SU-DHL-6 (cell line): ENCODE results near the gene ATR.

Experiments used
- EZH2phosphoT487 ChIP-seq: fragments of 200-600 bp; sonication (generic), shearing (Covaris generic); conservative IDR thresholded peaks from 2 replicates; pipeline ENCODE4 v1.6.1; 2018; ENCODE audit warnings: mild to moderate bottlenecking, antibody characterized with exemption, low read length, moderate library complexity, mixed read lengths
- TF ChIP-seq, protein P1 (sequence below): fragments of 200-600 bp; sonication (generic); IDR thresholded peaks from one replicate; pipeline ENCODE4 v1.5.1; 2017; ENCODE audit warnings: antibody characterized with exemption, mild to moderate bottlenecking, low read length, moderate library complexity; ENCODE audit not compliant: insufficient read depth, poor library complexity, severe bottlenecking

GRCh38 chr3:142623194-142623593 lies 44.7 kb upstream of the ATR start:
- TF ChIP-seq, protein P1, sequence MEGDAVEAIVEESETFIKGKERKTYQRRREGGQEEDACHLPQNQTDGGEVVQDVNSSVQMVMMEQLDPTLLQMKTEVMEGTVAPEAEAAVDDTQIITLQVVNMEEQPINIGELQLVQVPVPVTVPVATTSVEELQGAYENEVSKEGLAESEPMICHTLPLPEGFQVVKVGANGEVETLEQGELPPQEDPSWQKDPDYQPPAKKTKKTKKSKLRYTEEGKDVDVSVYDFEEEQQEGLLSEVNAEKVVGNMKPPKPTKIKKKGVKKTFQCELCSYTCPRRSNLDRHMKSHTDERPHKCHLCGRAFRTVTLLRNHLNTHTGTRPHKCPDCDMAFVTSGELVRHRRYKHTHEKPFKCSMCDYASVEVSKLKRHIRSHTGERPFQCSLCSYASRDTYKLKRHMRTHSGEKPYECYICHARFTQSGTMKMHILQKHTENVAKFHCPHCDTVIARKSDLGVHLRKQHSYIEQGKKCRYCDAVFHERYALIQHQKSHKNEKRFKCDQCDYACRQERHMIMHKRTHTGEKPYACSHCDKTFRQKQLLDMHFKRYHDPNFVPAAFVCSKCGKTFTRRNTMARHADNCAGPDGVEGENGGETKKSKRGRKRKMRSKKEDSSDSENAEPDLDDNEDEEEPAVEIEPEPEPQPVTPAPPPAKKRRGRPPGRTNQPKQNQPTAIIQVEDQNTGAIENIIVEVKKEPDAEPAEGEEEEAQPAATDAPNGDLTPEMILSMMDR = no peak
- no peak for TF ChIP-seq EZH2phosphoT487
